ENCODE data around the gene MT3. TPM values are rescaled to one million over a fixed set of nuclear protein-coding genes. Genes with fewer than 3 reads are reported as not detected.

The MT3 gene
- total RNA-seq, 1 donor from 2014 or later = 0.77 TPM

- no peak for DNase-seq (ENCODE audit: low spot score)
- H3K27ac Mint-ChIP-seq (ENCODE audit: unreplicated experiment) = no peak overlapping the region
These were observed 30.2 kb upstream of the MT3 start for GRCh38 chr16:56559109-56559508.

DNA sequence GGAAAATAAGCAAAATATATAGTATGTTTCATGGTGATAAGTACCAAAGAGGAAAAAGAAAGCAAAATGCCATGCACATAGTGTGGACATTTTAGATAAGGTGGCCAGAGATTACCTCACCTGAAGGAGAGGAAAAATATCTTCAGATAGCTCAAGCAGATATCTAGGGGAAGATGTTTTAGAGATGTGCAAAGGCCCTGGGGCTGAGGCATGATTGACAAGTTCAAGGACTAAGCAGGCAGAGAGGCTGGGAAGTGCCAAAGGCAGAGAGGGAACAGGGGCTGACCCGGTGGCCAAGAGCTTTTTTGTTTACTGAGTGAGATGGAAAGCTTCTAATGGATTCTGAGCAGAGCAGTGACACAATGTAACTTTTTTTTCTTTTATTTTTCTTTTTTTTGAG lies 28.9 kb upstream of the MT3 start:
- H3K27me3 Mint-ChIP-seq (ENCODE audit: low read depth) = peaks cover 11% of the 10 kb centered on the region
- no peaks in the 10 kb centered on the region for H3K9me3 Mint-ChIP-seq (ENCODE audit: low read depth)
- DNase-seq (ENCODE audit: low spot score) = no peak
- H3K4me1 Mint-ChIP-seq (ENCODE audit: low read depth) = peaks cover 3% of the 10 kb centered on the region
- no peak for TF ChIP-seq CTCF (IDR thresholded peaks at IDR 0.05)
- H3K4me3 Mint-ChIP-seq (ENCODE audit: unreplicated experiment) = no peak overlapping the region
- no peak overlapping the region for H3K27ac Mint-ChIP-seq (ENCODE audit: unreplicated experiment)
- H3K36me3 Mint-ChIP-seq (ENCODE audit: low read depth) = no peaks in the 10 kb centered on the region

More at GRCh38 chr16:56559109-56559508, 30.2 kb upstream of the MT3 start:
- H3K4me3 Mint-ChIP-seq (ENCODE audit: unreplicated experiment) = no peak overlapping the region
- H3K27me3 Mint-ChIP-seq (ENCODE audit: low read depth) = peaks cover 14% of the 10 kb centered on the region
- no peaks in the 10 kb centered on the region for H3K36me3 Mint-ChIP-seq (ENCODE audit: low read depth)
- H3K9me3 Mint-ChIP-seq (ENCODE audit: low read depth) = no peaks in the 10 kb centered on the region
- no peak for TF ChIP-seq CTCF (IDR thresholded peaks at IDR 0.05)
- peaks cover 3% of the 10 kb centered on the region for H3K4me1 Mint-ChIP-seq (ENCODE audit: low read depth)

- H3K9me3 Mint-ChIP-seq (ENCODE audit: low read depth) = no peaks in the 10 kb centered on the region
- no peak overlapping the region for H3K4me3 Mint-ChIP-seq (ENCODE audit: unreplicated experiment)
- no peak overlapping the region for H3K27ac Mint-ChIP-seq (ENCODE audit: unreplicated experiment)
- H3K27me3 Mint-ChIP-seq (ENCODE audit: low read depth) = peaks cover 16% of the 10 kb centered on the region
- TF ChIP-seq CTCF (IDR thresholded peaks at IDR 0.05) = no peak
- peaks cover 3% of the 10 kb centered on the region for H3K4me1 Mint-ChIP-seq (ENCODE audit: low read depth)
- no peaks in the 10 kb centered on the region for H3K36me3 Mint-ChIP-seq (ENCODE audit: low read depth)
- DNase-seq (ENCODE audit: low spot score) = no peak
These were observed 28.2 kb upstream of the MT3 start for GRCh38 chr16:56561126-56561525.

DNA sequence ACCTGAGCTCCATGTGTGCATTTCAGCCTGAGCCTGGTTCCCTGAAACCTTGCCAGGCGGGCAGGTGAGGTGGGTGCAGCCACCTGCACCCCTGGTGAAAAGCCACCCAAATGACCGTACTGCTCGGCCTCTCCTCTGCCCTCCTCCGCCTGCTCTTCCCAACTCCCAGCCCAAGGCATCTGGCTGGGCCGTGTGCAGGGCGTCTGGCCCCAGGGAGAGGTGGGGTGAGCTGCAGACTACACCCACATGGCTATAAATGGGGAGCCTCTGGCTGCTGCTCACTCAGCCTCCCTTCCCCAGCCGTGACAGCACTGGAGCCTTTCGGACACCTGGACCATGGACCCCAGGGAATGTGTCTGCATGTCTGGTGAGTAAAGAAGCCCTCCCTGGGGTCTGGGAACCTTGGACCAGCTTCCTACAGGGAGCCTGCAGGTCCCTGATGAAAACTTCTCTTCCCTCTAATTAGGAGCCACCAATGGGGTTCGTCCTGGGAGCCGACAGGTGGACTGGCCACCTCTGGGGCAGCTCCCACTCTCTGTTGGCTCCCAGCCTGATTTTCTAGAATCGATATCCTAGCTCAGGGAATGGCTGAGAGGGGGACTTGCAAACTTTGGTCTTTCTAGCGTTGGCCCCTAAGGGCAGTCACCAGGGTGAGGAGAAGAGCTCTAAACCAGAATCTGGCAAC lies 24.4 kb upstream of the MT3 start, which contains the start of gene MT4:
MT4 (plus strand) TSS at position 281 of the 685 bp plus-strand sequence; CDS start at position 337, 56 bp downstream.
- TF ChIP-seq CTCF (IDR thresholded peaks at IDR 0.05) = no peak
- no peaks in the 10 kb centered on the region for H3K36me3 Mint-ChIP-seq (ENCODE audit: low read depth)
- H3K27ac Mint-ChIP-seq (ENCODE audit: unreplicated experiment) = no peak within 1 kb of the TSS
- peaks cover 24% of the 10 kb centered on the region for H3K27me3 Mint-ChIP-seq (ENCODE audit: low read depth)
- no peaks in the 10 kb centered on the region for H3K9me3 Mint-ChIP-seq (ENCODE audit: low read depth)
- no peak within 1 kb of the TSS for H3K4me3 Mint-ChIP-seq (ENCODE audit: unreplicated experiment)
- no peaks in the 10 kb centered on the region for H3K4me1 Mint-ChIP-seq (ENCODE audit: low read depth)
- DNase-seq (ENCODE audit: low spot score) = no peak

GRCh38 chr16:56569971-56570370 lies 19.4 kb upstream of the MT3 start:
- H3K36me3 Mint-ChIP-seq (ENCODE audit: low read depth) = no peaks in the 10 kb centered on the region
- no peak for DNase-seq (ENCODE audit: low spot score)
- H3K27me3 Mint-ChIP-seq (ENCODE audit: low read depth) = peaks cover 17% of the 10 kb centered on the region
- no peak overlapping the region for H3K4me3 Mint-ChIP-seq (ENCODE audit: unreplicated experiment)
- H3K9me3 Mint-ChIP-seq (ENCODE audit: low read depth) = peaks cover 6% of the 10 kb centered on the region
- no peak for TF ChIP-seq CTCF (IDR thresholded peaks at IDR 0.05)
- H3K27ac Mint-ChIP-seq (ENCODE audit: unreplicated experiment) = no peak overlapping the region
- no peaks in the 10 kb centered on the region for H3K4me1 Mint-ChIP-seq (ENCODE audit: low read depth)
